ENCODE results near the gene EIF3D. TPM values are rescaled to one million over a fixed set of nuclear protein-coding genes. Genes with fewer than 3 reads are reported as not detected.

The EIF3D gene
- total and polyA plus RNA-seq, 2 donors, result 190 to 227 TPM

DNA sequence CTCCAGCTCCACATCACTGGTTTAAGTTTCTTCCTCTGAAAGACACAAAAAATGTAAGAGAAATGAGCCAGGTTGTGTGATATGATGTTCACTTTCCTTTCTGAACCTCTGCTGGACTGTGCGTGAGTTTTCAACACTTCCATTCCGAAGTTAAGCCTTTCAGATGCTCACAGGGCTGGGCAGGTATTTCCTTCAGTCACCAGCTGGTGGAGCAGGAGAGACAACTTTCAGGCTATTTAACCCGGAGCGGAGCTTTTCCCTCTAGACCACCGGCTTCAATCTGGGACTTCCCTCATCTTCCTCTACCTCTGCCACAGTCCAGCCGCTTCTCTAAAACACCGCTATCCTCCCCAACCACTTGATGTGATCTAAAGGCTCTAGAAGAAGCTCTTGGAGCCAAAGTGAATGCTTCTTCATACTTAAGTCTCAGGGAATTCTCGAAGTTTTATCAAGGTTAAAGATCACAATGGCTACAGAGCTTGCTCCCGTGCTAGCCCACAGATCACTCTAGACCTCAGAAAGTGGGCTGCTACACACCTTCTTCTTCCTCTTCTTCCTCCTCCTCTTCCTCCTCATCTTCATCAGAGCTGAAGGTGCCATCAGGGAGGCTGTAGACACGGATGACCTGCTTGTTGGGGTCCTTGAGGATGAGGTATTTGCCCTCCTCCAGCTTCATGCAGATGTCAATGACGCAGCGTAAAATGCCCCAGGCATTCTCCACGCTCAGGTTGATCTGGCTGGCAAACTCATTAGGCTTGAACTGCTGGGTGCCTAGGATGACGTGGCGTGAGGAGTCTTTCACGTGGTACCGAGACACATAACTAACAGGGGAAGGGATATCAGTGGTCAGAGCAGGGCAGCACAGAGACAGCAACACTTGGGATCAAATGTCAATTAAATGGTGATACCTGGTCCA, 17.7 kb downstream of the EIF3D start:
- Histone ChIP-seq H3K36me3 (ENCODE audit: insufficient read depth) (peaks cover 2% of the 10 kb centered on the region), H3K4me1 (ENCODE audit: insufficient read depth) (no peaks in the 10 kb centered on the region), H3K4me3 (ENCODE audit: low read depth, low read length) (no peak overlapping the region), H3K27ac (ENCODE audit: low read depth) (no peak overlapping the region)
- no peak for DNase-seq (ENCODE audit: extremely low spot score)
- whole genome bisulfite sequencing, result 64% methylated on average over 17 of the region's 17 CpGs

DNA sequence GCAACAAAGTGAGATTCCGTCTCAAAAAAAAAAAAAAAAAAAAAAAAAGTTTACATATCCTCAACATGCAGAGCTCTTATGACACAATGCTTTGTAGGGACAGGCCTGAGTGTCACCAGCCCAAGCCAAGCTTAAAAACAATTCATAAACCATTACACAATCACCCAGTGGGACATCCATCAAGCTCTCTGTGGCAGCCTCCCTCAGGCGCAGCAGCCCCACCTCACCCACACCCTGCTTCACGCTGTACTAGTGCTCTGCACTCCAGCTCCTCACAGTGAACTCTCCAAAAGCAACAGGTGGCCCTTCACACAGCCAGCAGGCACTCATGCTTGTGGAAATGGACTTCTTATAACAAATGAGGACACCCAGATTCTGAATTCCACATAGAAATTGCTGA, 18.6 kb downstream of the EIF3D start:
- Histone ChIP-seq H3K4me1 (ENCODE audit: insufficient read depth) (no peaks in the 10 kb centered on the region), H3K4me3 (ENCODE audit: low read depth, low read length) (no peak overlapping the region), H3K36me3 (ENCODE audit: insufficient read depth) (peaks cover 2% of the 10 kb centered on the region), H3K27ac (ENCODE audit: low read depth) (no peak overlapping the region)
- DNase-seq (ENCODE audit: extremely low spot score), result no peak
- 63% methylated on average over 3 of the region's 3 CpGs for WGBS

DNA sequence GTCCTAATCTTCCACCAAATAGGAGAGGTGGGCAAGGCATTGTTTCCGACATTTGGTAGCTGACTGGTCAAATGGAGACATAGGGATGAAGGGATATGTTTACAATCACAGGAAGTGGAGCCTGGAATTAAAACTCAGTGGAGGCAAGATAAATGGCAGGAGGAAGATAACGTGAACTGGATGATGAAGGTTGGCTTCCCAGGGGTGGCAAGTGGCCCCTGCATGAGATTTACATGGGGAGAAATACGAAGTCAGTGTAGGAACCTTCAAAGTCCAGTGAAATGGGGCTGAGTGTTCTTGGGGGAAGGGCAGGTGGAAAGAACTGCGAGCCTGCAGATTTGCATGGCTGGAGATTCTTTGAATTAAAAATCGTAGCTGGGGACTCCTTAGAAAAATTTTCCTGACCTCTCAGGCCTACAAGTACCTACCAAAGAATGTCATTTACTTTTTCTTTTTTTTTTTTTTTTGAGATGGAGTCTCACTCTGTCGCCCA, 21.4 kb downstream of the EIF3D start:
- Histone ChIP-seq H3K27ac (ENCODE audit: low read depth) (no peak overlapping the region), H3K36me3 (ENCODE audit: insufficient read depth) (peaks cover 2% of the 10 kb centered on the region), H3K4me3 (ENCODE audit: low read depth, low read length) (no peak overlapping the region), H3K4me1 (ENCODE audit: insufficient read depth) (no peaks in the 10 kb centered on the region)
- 83% methylated on average over 6 of the region's 6 CpGs for WGBS
- DNase-seq (ENCODE audit: extremely low spot score), result no peak

GRCh38 chr22:36506637-36507517, 22.1 kb downstream of the EIF3D start, which contains the start of gene FOXRED2:
Gene FOXRED2 (minus strand): TSS chr22:36507040. CDS start chr22:36506422, 618 bp downstream.
- 4% methylated on average over 75 of the region's 75 CpGs for WGBS
- no peaks in the 10 kb centered on the region for H3K36me3 ChIP-seq (ENCODE audit: insufficient read depth)
- peak within 1 kb of the TSS; percentile 62 for H3K4me3 ChIP-seq (ENCODE audit: low read depth, low read length)
- peak; percentile 46 for DNase-seq (ENCODE audit: extremely low spot score)
- no peak within 1 kb of the TSS for H3K27ac ChIP-seq (ENCODE audit: low read depth)
- no peaks in the 10 kb centered on the region for H3K4me1 ChIP-seq (ENCODE audit: insufficient read depth)

DNA sequence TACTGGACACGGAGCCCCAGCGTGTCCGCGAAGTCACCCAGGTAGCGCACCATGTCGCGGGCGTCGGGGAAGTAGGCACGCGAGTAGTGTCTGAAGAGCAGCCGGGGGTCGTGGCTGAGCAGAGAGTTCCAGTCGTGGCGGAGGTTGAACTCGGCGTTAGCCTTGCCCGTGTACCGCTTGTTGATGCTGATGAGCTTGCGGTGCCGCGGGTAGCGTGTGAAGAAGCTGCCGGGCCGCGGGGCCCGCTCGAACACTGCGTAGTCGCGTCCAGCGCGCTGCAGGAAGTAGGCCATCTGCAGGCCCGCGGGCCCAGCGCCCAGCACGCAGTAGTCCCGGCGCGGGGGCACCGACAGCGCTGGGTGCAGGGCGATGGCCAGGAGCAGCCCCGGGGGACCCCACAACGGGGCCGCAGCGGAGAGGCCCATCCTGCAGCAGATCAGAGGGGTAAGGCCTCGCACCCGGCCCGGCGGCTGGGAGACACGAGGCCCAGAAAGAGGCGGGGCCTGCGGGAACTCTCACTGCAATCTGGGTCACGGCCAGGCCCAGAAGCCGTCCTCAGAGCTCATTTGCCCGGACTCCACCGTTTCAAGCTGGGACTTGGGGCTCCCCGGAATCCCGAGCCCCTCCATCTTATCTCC, 22.8 kb downstream of the EIF3D start:
- peak overlapping the region; percentile 62 for H3K4me3 ChIP-seq (ENCODE audit: low read depth, low read length)
- DNase-seq (ENCODE audit: extremely low spot score), result no peak
- 96% methylated on average over 60 of the region's 60 CpGs for WGBS

DNA sequence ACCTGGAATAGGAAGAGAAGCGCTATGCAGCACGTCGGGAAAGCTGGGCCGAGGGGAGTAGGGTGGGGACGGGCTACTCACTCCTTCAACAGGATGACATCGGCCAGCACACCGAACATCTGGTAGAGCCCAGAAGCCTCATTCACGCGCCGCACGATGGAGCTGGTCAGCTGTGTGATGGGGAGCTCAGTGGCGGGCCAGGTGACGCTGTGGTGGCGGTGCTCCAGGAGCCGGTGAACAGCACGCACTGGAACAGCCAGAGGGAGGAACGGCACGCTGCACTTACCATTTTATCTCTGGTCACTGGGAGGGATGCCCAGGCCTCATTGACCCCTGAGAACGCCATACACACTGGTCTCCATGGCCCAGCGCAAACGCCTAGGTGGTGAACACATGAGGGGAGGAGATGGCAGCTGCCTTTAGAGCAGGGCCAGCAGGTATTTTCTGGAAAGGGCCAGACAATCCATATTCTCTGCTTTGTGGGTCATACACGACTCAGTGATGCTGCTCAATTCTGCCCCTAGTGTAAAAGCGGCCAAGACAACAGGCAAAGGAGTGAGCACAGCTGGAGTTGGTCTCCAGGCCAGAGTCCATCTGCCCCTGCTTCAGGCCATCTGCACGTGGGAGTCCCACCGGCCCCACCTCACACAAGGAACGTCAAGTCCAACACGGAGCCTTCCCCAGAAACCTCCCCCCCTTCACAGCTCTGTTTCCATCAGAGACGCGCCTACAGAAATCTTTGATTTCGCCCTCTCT, 30.9 kb downstream of the EIF3D start:
- no peak for DNase-seq (ENCODE audit: extremely low spot score)
- no peak overlapping the region for H3K4me3 ChIP-seq (ENCODE audit: low read depth, low read length)
- H3K36me3 ChIP-seq (ENCODE audit: insufficient read depth), result no peaks in the 10 kb centered on the region
- WGBS, result 91% methylated on average over 30 of the region's 30 CpGs
- H3K27ac ChIP-seq (ENCODE audit: low read depth), result no peak overlapping the region
- no peaks in the 10 kb centered on the region for H3K4me1 ChIP-seq (ENCODE audit: insufficient read depth)

More for the DNA sequence above, 22.8 kb downstream of the EIF3D start:
- no peaks in the 10 kb centered on the region for H3K4me1 ChIP-seq (ENCODE audit: insufficient read depth)
- no peaks in the 10 kb centered on the region for H3K36me3 ChIP-seq (ENCODE audit: insufficient read depth)
- H3K27ac ChIP-seq (ENCODE audit: low read depth), result no peak overlapping the region

DNA sequence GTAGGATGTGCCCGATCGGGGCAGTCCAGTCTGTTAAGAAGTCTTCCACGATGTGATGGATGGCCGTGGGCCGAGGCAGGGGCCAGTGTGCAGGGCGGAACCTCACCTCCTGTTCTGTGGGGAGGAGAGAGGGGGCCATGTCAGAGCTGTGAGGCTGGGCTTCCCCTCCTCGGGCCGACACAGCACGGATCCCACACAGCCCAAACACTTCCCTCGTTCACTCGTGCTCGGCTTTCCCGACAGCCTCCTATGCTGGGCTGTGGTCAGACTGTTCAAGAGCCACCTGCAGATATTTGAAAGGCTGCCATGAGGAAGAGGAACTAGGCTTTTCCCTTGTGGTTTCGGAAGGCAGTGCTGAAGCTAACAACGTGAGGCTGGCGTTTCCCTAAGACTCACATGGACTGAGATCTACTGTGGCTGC, 35.3 kb downstream of the EIF3D start:
- H3K27ac ChIP-seq (ENCODE audit: low read depth), result no peak overlapping the region
- no peaks in the 10 kb centered on the region for H3K36me3 ChIP-seq (ENCODE audit: insufficient read depth)
- H3K4me3 ChIP-seq (ENCODE audit: low read depth, low read length), result no peak overlapping the region
- no peak for DNase-seq (ENCODE audit: extremely low spot score)
- 81% methylated on average over 16 of the region's 16 CpGs for WGBS
- no peaks in the 10 kb centered on the region for H3K4me1 ChIP-seq (ENCODE audit: insufficient read depth)

- Histone ChIP-seq H3K36me3 (ENCODE audit: insufficient read depth) (no peaks in the 10 kb centered on the region), H3K4me1 (ENCODE audit: insufficient read depth) (no peaks in the 10 kb centered on the region), H3K4me3 (ENCODE audit: low read depth, low read length) (no peak overlapping the region), H3K27ac (ENCODE audit: low read depth) (no peak overlapping the region)
- DNase-seq (ENCODE audit: extremely low spot score), result no peak
- WGBS, result 83% methylated on average over 5 of the region's 5 CpGs
Measured at GRCh38 chr22:36492109-36492508, 36.9 kb downstream of the EIF3D start.

GRCh38 chr22:36491155-36491554, 37.8 kb downstream of the EIF3D start:
- no peaks in the 10 kb centered on the region for H3K36me3 ChIP-seq (ENCODE audit: insufficient read depth)
- WGBS, result 95% methylated on average over 7 of the region's 7 CpGs
- H3K4me3 ChIP-seq (ENCODE audit: low read depth, low read length), result no peak overlapping the region
- no peak overlapping the region for H3K27ac ChIP-seq (ENCODE audit: low read depth)
- H3K4me1 ChIP-seq (ENCODE audit: insufficient read depth), result no peaks in the 10 kb centered on the region
- DNase-seq (ENCODE audit: extremely low spot score), result no peak

- Histone ChIP-seq H3K27ac (ENCODE audit: low read depth) (no peak overlapping the region), H3K4me3 (ENCODE audit: low read depth, low read length) (no peak overlapping the region), H3K4me1 (ENCODE audit: insufficient read depth) (no peaks in the 10 kb centered on the region), H3K36me3 (ENCODE audit: insufficient read depth) (no peaks in the 10 kb centered on the region)
- 89% methylated on average over 13 of the region's 13 CpGs for WGBS
- no peak for DNase-seq (ENCODE audit: extremely low spot score)
Measured at GRCh38 chr22:36486619-36487384, 42.2 kb downstream of the EIF3D start.

DNA sequence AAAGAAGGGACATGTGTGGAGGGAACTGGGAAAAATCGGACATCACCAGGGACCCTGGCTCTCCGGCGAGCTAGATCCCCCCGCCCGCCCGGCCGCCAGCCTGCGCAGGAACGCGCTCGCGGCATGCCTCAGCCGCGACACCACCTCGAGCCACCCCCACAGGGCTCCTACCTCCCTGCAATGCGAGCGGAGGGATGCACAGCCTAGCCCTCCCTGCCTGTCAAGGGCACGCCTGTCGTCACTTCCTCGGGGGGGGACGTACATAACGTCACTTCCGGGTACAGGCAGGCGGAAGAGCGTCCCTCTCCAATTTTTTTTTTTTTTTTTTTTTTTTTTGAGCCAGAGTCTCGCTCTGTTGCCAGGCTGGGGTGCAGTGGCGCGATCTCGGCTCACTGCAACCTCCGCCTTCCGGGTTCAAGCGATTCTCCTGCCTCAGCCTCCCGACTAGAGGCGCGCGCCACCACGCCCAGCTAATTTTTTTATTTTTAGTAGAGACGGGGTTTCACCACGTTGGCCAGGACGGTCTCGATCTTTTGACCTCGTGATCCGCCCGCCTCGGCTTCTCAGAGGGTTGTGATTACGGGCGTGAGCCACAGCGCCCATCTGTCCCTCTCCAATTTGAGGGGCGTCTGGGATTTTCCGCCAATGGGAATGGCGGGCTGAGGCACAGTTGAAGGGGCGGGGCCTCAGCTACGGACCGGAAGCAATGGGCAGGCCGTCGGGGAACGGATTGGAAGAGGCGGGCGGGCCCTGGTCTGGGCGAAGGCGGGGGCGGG, 47.4 kb downstream of the EIF3D start, which contains the start of gene TXN2:
TSS of gene TXN2 (minus strand) at position 248 of the 776 bp plus-strand sequence. CDS start 803 bp downstream, outside the sequence.
- under 1% methylated on average over 62 of the region's 62 CpGs for whole genome bisulfite sequencing
- peak; percentile 95 for DNase-seq (ENCODE audit: extremely low spot score)
- Histone ChIP-seq H3K4me3 (ENCODE audit: low read depth, low read length) (peak within 1 kb of the TSS; percentile 48), H3K36me3 (ENCODE audit: insufficient read depth) (no peaks in the 10 kb centered on the region), H3K4me1 (ENCODE audit: insufficient read depth) (no peaks in the 10 kb centered on the region), H3K27ac (ENCODE audit: low read depth) (peak within 1 kb of the TSS; percentile 82)

Data from urinary bladder (tissue), 4 donors.